Keratinocyte (primary cell): Measurements from ENCODE around the gene EHMT1.

ENCODE experiments used
- CTCF ChIP-seq, 3 experiments: IDR thresholded peaks in 1 of 3; conservative IDR thresholded peaks in 1 of 3; optimal IDR thresholded peaks in 1 of 3; 2 replicates in 2 of 3; 3 replicates in 1 of 3; pipeline versions ENCODE3 to v1.5.1; 2011; ENCODE audit warnings: low read length in 3 of 3, mild to moderate bottlenecking in 3 of 3, moderate library complexity in 2 of 3, control low read depth in 1 of 3, inconsistent platforms in 1 of 3; ENCODE audit not compliant: insufficient read depth in 2 of 3; ENCODE audit errors: extremely low read depth in 1 of 3
- EZH2 ChIP-seq: IDR thresholded peaks from one replicate; pipeline ENCODE4 v1.6.1; 2012; ENCODE audit warnings: inconsistent platforms, mild to moderate bottlenecking, low read length, moderate library complexity

- TF ChIP-seq CTCF (optimal IDR thresholded peaks at IDR 0.05 in 1 of 3, IDR thresholded peaks at IDR 0.05 in 1 of 3, conservative IDR thresholded peaks at IDR 0.05 in 1 of 3; ENCODE audit: extremely low read depth in 1 of 3, insufficient read depth in 2 of 3, low read length in 3 of 3) = no peak
- TF ChIP-seq EZH2 = no peak
Measured at GRCh38 chr9:137607141-137607857, 11.5 kb upstream of the EHMT1 start.
